Measurements from ENCODE around the gene DLG1. TPM values are rescaled to one million over a fixed set of nuclear protein-coding genes. Genes with fewer than 3 reads are reported as not detected.

DLG1 gene
- total and polyA plus RNA-seq, 9 of the 15 experiments (the other 6 are each of a cell fraction or from before 2014, with no cell fraction given) = 9.4 to 63.5 (median 43.6) TPM

DNA sequence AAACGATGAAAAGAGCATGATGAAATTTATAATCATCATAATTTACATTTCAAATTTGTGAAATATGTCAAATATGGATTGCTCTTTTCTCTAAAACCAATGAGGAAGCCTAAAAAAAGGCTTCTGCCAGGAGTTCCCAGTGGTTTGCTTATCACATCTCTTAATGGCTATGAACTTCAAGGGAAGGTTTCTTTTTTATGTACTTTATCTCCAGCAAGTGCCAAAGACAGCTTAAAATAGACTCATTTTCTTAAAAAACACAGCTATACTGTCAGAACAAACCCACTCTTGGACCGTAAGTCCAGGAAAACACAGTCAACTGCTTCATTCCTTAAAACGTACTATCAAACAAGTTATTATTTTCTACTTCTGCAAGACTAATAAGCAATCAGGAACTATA, 80.2 kb downstream of the DLG1 start:
- no peak overlapping the region for H2AFZ ChIP-seq (ENCODE audit: low read depth, low read length)
- H3K4me1 ChIP-seq (replicated peaks in 1 of 2; ENCODE audit: control insufficient read depth in 2 of 2, insufficient read depth in 2 of 2, low read length in 2 of 2) = peaks cover 9 to 29% of the 10 kb centered on the region in 2 experiments
- ChIA-PET CTCF (ENCODE audit: low intra/inter-chr PET ratio) (no interaction called here), POLR2A (interaction anchor here (0.6 to 0.7 kb wide), 2 partner anchors 9 to 35 kb away, joined by 3 read pairs; no protein-coding TSS in a partner anchor)
- no peaks in the 10 kb centered on the region for H3K36me3 ChIP-seq (ENCODE audit: control insufficient read depth, insufficient read depth, low read length)
- H3K9me3 ChIP-seq (replicated peaks; ENCODE audit: control insufficient read depth, insufficient read depth, low read depth, low read length) = no peaks in the 10 kb centered on the region
- H3K27me3 ChIP-seq (ENCODE audit: control insufficient read depth in 2 of 2, insufficient read depth in 2 of 2, low read length in 2 of 2) = no peaks in the 10 kb centered on the region
- WGBS (ENCODE audit: insufficient coverage, low coverage, missing lambda C conversion rate) = 13% methylated on average over 3 of the region's 3 CpGs
- no peak overlapping the region for H3K4me2 ChIP-seq (ENCODE audit: insufficient read depth, low read length)
- H4K20me1 ChIP-seq (replicated peaks; ENCODE audit: control insufficient read depth, insufficient read depth, low read length) = 0 out of 2 replicates have a peak, but pooled peaks cover 7% of the 10 kb centered on the region
- in situ Hi-C loops (cut with MboI) = no loop called here
- no peak for TF ChIP-seq STAG1 (CRISPR knock-in tag; IDR thresholded peaks at IDR 0.05; ENCODE audit: borderline replicate concordance)
- no peak for TF ChIP-seq ARID1B (IDR thresholded peaks at IDR 0.05)
- TF ChIP-seq ZNF766 (CRISPR knock-in tag; conservative IDR thresholded peaks at IDR 0.05) = 0 out of 2 replicates have a peak, but pooled peaks have one; percentile 71
- no peak for TF ChIP-seq ZBTB11 (CRISPR knock-in tag; IDR thresholded peaks at IDR 0.05)
- no peak for TF ChIP-seq RFX7 (CRISPR knock-in tag; IDR thresholded peaks at IDR 0.05)
- no peak for TF ChIP-seq TCF3 (CRISPR knock-in tag; IDR thresholded peaks at IDR 0.05)
- no peak for TF ChIP-seq ELK1 (CRISPR knock-in tag; IDR thresholded peaks at IDR 0.05)
- 0 out of 4 replicates have a peak overlapping the region, but pooled peaks of 1 of the 2 experiments have one; percentile 5 for H3K9ac ChIP-seq (ENCODE audit: insufficient read depth in 1 of 2, low read depth in 2 of 2, low read length in 2 of 2)
- H3K27ac ChIP-seq (ENCODE audit: extremely low read depth, low read depth, low read length) = no peak overlapping the region
- DNase-seq (ENCODE audit: extremely low read depth in 1 of 4, low spot score in 3 of 4) (no peak), ATAC-seq (no peak), FAIRE-seq (peak; percentile 32)
- H3K4me3 ChIP-seq = no peak overlapping the region
- peaks cover 96% of the 10 kb centered on the region for H3K79me2 ChIP-seq (ENCODE audit: control insufficient read depth, insufficient read depth, low read length)
- intact Hi-C loops (cut with micrococcal nuclease) = no loop called here
- no peaks in the 10 kb centered on the region for H3K9me1 ChIP-seq (ENCODE audit: control insufficient read depth, insufficient read depth, low read length)
- BruUV-seq (replicated peaks) = no TSS peak
